ENCODE data around the gene ZNF428. TPM values are rescaled to one million over a fixed set of nuclear protein-coding genes. Genes with fewer than 3 reads are reported as not detected.

The ZNF428 gene
- total and polyA plus RNA-seq, 2 of the 4 experiments (the other 2 are of a cell fraction), result 9.9 to 32.3 TPM

- no peak for TF ChIP-seq ELK1 (IDR thresholded peaks at IDR 0.05; ENCODE audit: borderline replicate concordance, low read depth, low read length)
- no peak for TF ChIP-seq CTCF (conservative IDR thresholded peaks at IDR 0.05; ENCODE audit: low read depth, low read length)
- no peak for TF ChIP-seq FOS (IDR thresholded peaks at IDR 0.05; ENCODE audit: low read depth, low read length)
- no peak for TF ChIP-seq POLR2A (IDR thresholded peaks at IDR 0.05; ENCODE audit: low read depth, low read length)
- no peak for TF ChIP-seq SMC3 (IDR thresholded peaks at IDR 0.05; ENCODE audit: low read depth, low read length)
- no peak for TF ChIP-seq MAFK (IDR thresholded peaks at IDR 0.05; ENCODE audit: low read depth, low read length)
- TF ChIP-seq RAD21 (IDR thresholded peaks at IDR 0.05; ENCODE audit: low read length), result no peak
- no peak for TF ChIP-seq CHD1 (IDR thresholded peaks at IDR 0.05; ENCODE audit: low read depth, low read length)
- TF ChIP-seq MXI1 (IDR thresholded peaks at IDR 0.05; ENCODE audit: borderline replicate concordance, low read depth, low read length), result no peak
- no peak for TF ChIP-seq CEBPB (IDR thresholded peaks at IDR 0.05; ENCODE audit: low read depth, low read length)
- TF ChIP-seq BHLHE40 (IDR thresholded peaks at IDR 0.05; ENCODE audit: low read depth, low read length), result no peak
- TF ChIP-seq MAZ (IDR thresholded peaks at IDR 0.05; ENCODE audit: borderline replicate concordance, low read depth, low read length), result no peak
- Histone ChIP-seq H3K36me3 (ENCODE audit: control insufficient read depth, insufficient read depth, low read length) (no peaks in the 10 kb centered on the region), H3K27me3 (ENCODE audit: control insufficient read depth, insufficient read depth, low read length) (peaks cover 28% of the 10 kb centered on the region), H2AK5ac (ENCODE audit: low read depth, low read length) (no peak overlapping the region), H3K14ac (replicated peaks; ENCODE audit: low read depth, low read length) (no peak overlapping the region), H2BK15ac (ENCODE audit: low read depth, low read length) (no peak overlapping the region), H4K20me1 (ENCODE audit: insufficient read depth, low read length) (no peaks in the 10 kb centered on the region), H3K4ac (ENCODE audit: low read depth, low read length) (no peak overlapping the region), H3K79me1 (ENCODE audit: low read depth in 1 of 2, low read length in 2 of 2) (no peaks in the 10 kb centered on the region), H3K18ac (ENCODE audit: low read depth, low read length) (no peak overlapping the region), H3K27ac (ENCODE audit: insufficient read depth, low read length) (no peak overlapping the region), H3K4me1 (ENCODE audit: control insufficient read depth, insufficient read depth, low read length) (peaks cover 5% of the 10 kb centered on the region; the same call in 1 of the 2 replicates), H3K9me1 (ENCODE audit: insufficient read depth, low read length) (no peaks in the 10 kb centered on the region), H4K91ac (ENCODE audit: insufficient read depth, low read depth, low read length) (no peak overlapping the region), H3K9me3 (ENCODE audit: control insufficient read depth, insufficient read depth, low read length) (no peaks in the 10 kb centered on the region), H3K56ac (ENCODE audit: extremely low read depth, insufficient read depth, low read length) (no peak overlapping the region), H3K4me2 (ENCODE audit: low read depth, low read length) (no peak overlapping the region), H3K4me3 (ENCODE audit: insufficient read depth, low read depth, low read length) (no peak overlapping the region), H2BK5ac (ENCODE audit: low read depth, low read length, poor library complexity, severe bottlenecking) (no peak overlapping the region), H3K23ac (ENCODE audit: low read depth, low read length) (no peak overlapping the region), H3K9ac (ENCODE audit: low read depth, low read length) (no peak overlapping the region), H2AFZ (replicated peaks; ENCODE audit: low read length, poor library complexity) (peak overlapping the region; percentile 0), H2AK9ac (replicated peaks; ENCODE audit: low read depth, low read length, poor library complexity) (peak overlapping the region; percentile 50), H2BK20ac (ENCODE audit: low read depth, low read length) (no peak overlapping the region), H4K8ac (ENCODE audit: low read depth in 2 of 2, low read length in 2 of 2) (peak overlapping the region; percentile 2 to 78; a peak in 1 of 4 replicates), H4K5ac (ENCODE audit: low read depth, low read length) (no peak overlapping the region), H2BK120ac (ENCODE audit: low read depth, low read length) (no peak overlapping the region)
- BruUV-seq (replicated peaks), result no TSS peak
- intact Hi-C loops (cut with micrococcal nuclease), result no loop called here
- no peak; the same call in 1 of the 2 replicates for ATAC-seq (ENCODE audit: low read depth)
- DNase-seq, result no peak
- in situ Hi-C loops (cut with MboI; ENCODE audit: low sequenced_read_pairs), result no loop called here
- ChIA-PET POLR2A (ENCODE audit: unreplicated experiment) (no interaction called here), CTCF (no interaction called here)
- WGBS, 2 experiments (ENCODE audit: extremely low coverage in 2 of 2, insufficient read length in 1 of 2), result no CpG with 5 or more reads among the region's 5 CpGs
- dilution Hi-C loops (cut with HindIII; ENCODE audit: low sequenced_read_pairs, unreplicated experiment), result no loop called here
These were observed 15.1 kb upstream of the ZNF428 start for GRCh38 chr19:43634506-43634871.

All from IMR-90 (cell line).